Stimulated activated CD8-positive, alpha-beta memory T cell treated with anti-CD3 and anti-CD28 coated beads, Interleukin-7, amount 100 ng/mL, for 48 hours (primary cell): ENCODE results near the gene GPR34.
"Not testable (repeated sequence)": the region's sequence is repeated elsewhere in the genome, so short reads cannot be mapped to it uniquely, and the experiment has no call there.

Experiments used
- DNase-seq, 2 donors: peaks; one replicate each; pipeline ENCODE4 v3.0.0-alpha.2; 2020; ENCODE audit warnings: low read depth in 1 of 2; ENCODE audit errors: extremely low read depth in 1 of 2

GPR34 gene

DNA sequence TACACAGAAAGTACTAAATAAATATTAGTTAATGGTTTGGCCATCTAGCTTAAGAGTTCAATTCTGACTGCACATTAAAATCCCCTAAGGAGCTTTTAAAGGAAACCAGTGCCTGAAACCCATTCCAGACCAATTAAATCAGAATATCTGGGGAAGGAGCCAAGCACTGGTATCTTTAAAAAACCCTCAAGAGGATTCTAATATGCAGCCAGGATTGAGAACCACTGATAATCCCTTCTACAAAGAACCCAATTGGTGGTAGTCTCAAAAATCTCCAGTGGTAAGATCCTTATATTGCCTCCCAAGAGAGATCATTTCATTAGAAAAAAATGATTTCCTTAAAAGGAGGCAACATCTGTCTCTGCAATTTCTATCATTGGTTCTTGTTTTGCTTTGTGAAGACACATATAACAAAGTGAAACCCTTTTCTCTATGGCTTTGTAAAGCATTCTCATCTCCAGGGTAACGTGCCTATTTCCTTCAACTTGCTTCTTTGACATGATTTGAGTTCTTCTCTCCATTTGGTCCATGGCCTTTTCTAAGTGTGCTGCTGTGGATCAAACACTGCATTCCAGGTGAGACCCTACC is 3.5 kb downstream of the GPR34 start:
- no peak for DNase-seq

DNA sequence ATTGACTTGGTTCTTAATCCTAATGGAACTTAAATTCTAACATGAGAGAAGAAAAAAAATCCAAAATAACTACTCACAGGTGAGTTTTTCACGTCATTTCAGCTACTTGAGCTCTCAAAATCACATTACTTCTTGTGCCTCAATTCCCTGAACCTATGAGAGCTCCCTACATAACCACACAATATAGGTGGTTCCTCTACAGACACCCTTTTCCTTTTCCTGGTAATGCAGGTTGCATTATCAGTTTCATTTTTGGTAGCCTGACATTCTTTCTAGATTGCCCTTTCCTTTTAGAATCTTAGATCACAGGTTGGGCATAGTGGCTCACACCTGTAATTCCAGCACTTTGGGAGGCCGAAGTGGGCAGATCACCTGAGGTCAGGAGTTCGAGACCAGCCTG is 4.3 kb downstream of the GPR34 start:
- no peak for DNase-seq

DNA sequence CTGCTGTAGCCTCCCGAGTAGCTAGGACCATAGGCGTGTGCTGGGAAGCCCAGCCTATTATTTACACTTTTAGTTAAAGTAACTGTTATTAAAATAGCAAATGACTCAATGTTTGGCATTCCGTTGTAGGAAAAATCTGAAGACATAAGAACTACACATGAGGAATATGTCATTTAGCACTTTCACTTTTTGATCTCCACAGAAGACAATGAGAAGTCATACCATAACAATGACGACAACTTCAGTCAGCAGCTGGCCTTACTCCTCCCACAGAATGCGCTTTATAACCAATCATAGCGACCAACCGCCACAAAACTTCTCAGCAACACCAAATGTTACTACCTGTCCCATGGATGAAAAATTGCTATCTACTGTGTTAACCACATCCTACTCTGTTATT is 6.7 kb downstream of the GPR34 start:
- no peak for DNase-seq

DNA sequence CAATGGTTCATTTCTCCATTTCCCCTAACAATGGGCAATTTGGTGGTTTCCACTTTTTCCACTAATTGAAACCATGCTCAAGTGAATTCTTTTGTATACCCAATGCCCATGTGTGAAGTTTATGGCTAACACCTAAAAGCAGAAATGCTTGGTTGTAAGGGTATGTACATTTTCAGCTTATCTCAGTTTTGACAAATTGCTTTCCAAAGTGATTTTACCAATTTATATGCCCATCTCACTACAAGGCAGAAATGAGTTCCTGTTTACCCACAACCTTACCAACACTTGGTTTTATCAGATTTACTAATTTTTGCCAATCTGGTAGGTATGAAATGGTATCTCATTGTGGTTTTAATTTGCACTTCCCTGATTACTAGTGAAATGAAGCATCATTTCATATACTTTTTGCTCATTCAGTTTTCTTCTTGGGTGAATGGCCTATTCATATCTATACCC is 14.8 kb downstream of the GPR34 start:
- no peak for DNase-seq

DNA sequence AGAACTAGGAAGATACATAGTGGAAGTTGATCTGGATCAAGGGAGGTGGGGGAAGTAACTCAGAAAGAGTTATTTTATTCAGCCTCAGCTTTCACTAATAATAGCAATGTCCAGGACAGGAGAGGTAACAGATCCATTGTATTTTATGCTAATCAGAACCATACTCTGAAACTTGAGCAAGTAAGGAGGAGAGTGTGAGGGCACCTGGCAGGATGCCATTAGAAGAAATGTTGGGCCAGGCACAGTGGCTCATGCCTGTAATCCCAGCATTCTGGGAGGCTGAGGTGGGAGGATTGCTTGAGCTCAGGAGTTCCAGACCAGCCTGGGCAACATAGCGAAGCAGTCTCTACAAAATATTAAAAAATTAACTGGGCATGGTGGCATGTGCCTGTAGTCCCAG is 16.3 kb downstream of the GPR34 start:
- no peak for DNase-seq

DNA sequence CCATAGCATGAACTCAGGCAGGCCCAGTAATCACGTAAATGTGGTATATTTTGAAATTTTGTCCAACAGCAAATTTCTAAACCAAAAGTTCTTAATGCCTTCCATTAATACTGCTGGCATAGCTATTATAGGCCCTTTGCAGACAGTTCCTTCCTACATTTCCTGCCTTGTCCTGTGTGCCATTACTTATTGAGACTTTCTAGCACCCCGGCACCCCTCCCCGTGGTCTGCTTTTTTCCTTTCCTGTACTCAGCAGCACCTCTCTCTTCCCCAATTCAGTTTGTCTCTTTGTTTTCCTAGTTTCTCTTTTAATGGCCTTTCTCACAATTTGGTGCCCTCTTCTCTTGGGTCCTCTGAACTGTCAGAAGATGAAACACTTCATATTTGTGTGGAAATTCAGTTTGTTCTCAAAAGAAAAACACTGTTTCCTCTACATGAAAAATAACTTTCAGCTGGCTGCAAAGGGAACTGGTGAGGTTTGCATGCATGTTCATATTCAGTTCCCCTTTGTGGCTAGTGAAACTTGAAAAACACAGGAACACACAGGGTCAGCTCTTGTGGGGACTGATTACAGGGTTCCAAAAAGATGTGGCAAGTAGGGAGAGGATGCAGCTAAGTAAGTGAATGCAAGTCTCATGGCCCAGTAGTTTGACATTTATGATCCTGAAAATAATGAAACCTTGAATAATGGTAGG is 17.1 kb downstream of the GPR34 start:
- no peak for DNase-seq

DNA sequence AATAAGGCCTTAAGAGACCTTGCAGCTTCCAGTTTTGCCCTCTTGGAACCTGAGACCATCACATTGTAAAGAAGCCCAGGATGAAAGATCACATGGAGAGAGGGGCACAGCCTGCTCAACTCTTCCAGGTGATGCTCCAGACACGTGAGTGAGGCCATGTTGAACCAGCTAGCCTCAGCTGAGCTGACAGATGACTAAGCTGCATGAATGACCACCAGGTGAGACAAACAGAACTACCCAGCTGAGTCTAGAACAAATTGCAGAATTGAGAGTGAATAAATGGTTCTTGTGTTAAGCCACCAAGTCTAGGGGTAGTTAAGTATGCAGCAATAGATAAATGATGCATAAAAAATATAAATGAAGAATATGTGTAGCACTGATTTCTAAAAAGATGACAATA is 18.4 kb downstream of the GPR34 start:
- no peak for DNase-seq

DNA sequence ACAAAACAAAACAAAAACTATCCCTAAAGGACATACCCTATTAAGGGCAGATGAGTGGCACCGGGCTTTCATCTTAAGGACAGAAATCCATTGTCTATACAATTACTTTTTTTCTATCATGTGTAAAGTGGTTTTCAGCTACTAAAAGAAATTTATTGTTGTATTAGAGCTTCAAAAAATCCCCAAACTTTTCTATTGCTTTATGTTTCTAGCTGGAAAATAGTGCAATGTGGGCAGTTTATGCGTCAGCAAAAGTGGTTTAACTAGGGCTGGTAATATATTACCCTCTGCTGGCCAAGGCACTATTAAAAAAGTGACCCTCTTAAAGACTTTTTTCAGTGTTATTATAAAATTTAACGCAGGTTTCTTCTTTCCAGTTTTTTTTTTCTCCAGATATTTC is 19.7 kb downstream of the GPR34 start:
- DNase-seq: no peak

DNA sequence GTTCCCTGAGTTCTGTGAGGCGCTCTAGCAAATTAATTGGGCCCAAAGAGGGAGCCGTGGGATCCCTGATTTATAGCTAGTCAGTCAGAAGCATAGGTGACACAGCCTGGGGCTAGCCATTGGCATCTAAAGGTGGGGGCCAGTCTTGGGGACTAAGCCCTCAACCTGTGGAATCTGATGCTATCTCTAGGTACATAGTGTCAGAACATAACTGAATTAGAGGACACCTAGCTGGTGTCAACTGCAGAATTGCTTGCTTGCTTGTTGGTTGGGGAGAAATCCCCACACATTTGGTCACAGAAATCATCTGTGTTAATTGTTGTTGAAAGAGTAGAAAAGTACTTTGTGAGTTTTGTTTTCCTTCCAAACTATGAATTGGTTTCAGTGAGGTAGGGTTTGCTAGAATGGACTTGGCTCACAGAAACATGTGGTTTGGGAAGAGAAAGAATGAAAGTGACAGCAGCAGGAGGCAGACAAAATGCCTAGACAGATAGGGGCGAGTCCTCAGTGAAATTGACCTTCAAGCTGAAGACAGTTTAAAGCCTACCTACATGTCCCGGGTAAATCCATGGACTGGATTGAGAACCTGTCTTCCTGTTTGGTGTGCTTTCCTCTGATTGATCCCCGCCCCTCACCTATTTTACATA is 22.4 kb downstream of the GPR34 start:
- no peak for DNase-seq

DNA sequence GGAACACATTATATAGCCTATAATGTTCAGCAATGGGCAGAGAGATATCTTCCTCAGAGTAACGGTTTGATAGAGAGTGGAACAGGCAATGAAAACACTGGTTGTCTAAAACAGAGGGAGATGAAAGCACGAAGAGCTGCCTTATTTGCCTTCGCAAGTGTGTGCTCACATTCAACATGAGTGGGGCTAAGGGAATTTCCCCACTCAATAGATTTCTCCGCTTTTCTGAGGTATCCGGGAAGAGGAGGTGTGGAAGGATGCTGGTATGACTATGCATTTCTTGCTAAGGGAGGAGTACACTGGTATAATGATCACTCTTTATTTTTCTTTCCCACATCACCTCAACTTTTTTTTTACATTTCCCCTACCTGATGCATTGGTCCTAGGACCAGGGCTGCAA is 27.4 kb downstream of the GPR34 start:
- DNase-seq: no peak

DNA sequence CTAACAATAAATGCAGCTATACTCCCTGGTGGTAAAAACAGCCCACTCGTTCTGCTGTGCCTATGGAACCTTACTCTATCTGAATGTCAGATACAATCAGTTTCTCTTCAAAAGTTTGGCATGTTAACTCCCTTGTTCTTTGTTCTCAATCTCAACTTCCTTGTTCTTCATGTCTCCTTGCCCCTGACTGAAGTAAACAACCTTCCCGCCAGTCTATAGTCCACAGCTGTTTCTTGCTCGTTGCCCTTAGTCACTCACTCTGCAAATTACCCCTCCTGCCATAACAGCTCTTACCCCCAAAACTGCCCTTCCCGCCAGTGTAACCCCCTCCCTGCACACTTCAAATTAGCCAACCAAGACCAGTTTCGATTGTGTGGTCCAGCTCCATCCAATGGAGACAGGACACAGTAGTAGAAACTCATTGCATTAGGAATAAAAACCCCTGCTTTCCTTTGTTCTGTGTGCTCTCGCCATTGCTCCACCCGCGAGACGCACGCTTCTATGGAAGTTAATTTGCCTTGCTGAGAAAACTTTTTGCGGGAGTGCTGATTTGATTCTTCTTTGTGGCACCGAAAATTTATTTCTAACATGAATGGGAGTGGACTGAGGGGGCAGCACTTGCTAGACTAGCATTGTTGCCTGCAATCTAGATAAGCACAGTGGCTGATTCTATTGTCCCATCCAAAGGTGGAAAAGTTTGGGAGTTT is 28.1 kb downstream of the GPR34 start:
- DNase-seq: no peak

DNA sequence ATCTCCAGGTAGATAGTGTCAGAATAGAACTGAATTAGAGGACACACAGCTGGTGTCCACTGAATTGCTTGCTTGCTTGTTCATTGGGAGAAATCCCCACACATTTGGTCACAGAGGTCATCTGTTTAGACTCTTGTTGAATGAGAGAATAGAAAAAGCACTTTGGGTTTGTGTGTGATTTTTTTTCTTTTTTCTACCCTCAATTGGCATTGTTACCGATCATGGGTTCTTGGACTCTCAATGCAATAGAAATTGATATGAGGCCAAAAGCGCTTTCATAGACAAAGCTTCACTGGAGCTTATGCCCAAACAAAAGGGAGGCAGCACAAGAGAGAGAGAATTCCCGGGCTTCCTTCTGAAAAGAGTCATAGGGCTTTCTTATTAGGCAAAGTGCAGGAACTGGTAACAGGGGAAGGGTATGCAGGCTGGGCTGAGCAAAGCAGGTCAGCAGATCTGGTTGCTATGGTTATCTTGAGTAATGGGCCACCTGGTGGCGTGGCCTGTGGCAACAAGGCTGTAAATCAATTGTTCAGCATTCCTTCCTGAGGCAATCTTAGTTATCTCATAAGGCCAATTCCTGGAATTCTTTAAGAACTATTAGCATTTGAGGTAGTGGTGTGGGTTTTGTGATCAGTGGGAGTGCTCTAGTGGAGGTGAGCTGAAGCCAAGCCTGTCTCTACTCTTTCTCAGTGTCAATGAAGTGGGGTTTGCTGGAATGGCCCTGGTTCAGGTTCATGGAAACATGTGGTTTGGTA is 29.9 kb downstream of the GPR34 start:
- no peak for DNase-seq

DNA sequence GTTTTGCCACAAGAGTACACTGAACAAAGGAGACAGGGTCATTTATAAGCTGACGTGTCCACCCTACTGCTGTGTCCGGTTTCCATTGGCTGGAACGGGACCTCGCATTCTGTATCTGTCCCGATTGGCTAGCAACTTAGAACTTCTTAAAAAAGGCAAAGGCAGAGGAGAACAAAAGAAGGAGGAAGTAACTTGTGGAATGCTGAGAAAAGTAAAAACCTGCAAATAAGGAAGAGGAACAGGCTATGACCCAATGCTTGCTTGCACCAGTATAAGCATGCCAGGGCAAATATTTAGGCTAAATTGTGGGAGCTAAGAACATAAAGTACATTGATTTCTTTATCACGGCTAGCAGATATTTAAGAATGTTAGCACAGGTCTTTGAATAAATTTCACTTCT is 30.8 kb downstream of the GPR34 start:
- not testable (repeated sequence) for DNase-seq

DNA sequence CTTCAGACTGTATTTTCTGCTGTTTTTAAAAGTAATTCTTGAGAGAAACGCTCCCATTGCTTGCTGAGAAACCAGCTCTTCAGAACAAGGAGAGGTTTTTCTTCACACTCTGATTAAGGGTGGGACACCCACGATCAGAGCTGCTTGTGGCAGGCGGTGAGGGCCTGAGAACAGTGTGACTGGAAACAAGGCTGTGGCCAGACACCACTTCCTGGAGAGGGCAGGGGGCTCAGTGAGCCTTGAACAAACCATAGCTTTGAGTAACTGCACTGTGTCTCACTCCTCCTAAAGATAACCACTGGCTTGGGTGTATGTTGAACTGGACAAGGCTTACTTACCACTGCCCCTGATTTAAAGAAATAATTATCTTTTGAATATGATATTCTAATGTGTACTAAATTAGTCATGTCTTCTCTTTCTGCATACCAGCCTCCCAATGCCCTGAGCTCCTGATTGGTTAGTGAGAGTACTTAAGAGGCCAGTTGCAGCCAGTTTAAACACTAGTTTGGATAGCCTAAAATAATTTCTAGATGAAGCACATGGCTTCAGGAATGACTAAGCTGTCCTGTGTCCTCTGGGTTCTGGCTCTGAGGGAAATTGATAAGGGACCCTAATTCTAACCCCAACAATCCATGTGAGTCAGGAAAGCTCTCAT is 31.5 kb downstream of the GPR34 start:
- DNase-seq: peak; percentile 30 to 58

DNA sequence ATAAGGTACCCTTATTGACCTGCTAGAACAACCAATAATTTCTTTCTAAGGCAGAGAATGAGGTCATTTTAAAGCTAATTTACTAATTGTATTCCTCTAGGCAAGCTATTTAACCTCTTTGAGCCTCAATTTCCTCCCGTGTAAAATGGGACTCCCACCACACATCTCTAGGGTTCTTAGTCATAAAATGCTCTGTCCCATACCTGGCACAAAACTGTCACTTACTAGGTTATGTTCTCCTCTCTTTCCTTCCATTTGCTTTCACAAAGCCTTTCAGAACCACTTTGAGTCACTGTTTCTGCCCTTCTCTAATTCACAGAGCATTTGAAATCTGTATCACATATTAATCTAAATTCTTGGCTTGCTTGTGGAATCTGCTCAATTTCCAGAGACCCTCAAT is 32.8 kb downstream of the GPR34 start:
- DNase-seq: no peak

DNA sequence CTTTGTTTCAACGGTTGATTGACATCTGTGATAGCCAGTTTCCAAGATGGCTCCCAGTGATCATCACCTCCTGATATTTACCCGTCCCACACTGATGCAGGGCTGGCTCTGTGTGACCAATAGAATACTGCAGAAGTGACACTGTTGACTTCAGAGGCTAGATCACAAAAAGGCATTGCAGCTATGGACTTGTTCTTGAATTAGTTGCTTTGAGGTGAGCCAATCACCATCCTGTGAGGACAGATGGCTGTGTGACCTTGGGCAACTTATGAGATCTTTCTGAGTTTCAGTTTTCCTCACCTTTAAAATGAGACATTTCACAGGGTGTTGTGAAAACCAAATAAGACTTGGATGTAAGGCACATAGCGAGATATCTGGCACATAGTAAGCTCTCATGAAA is 33.4 kb downstream of the GPR34 start:
- no peak for DNase-seq

DNA sequence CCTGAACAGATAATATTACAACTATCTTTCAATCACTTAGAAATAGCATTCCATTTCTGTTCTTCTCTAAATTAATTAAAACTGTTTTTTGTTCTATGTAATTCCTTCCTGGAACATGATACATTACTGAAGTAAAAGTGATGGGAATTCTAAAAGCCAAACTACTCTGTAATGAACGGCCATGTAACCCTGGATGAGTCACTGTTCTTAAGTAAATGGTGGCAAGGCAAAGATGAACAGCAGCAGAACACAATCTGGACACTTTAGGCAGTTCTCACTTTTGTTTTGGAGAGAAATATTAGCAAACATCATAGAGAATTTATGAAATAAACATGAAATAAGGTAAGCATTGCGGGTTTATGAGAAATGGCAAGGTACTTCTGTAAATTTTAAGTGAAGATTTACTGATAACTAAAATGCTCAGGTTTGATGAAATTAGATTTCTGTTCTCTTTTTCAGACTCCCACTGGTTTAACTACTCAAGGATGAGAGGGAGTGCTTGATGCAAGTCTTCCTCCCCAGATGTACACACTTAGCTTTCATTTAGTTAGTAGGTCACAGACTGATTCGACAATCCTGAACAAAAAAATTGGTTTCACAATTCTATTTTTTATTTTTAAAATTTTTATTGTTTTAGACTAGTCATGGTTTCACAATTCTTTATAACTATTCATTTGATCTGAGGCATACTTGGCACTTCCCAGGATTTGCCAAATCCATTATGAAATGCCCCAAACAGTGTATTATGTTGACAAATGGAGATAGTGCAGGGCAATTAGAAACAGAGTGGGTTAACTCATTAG is 34.2 kb downstream of the GPR34 start:
- DNase-seq: no peak

DNA sequence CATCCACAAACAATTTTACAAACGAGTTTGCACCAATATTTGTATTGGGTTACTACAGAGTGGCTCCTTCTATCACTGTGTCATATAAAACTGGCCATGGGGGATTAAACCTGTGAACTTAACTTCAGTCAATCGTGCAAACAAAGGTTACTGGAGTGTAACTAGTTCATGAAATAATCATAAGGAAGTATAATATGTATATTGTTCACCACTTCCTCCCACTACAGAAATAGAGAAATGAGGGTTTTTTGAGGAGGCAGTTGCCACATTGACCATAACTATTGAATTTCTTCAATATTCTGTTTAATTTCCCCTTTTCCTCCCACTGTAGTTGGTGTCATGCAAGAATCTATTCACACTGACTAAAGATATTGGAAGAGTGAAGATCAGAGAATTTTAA is 35.1 kb downstream of the GPR34 start, which contains the start of gene GPR82:
GPR82 (plus strand) TSS at position 356 of the 400 bp plus-strand sequence. CDS start 2,846 bp downstream, outside the sequence.
- DNase-seq: no peak

DNA sequence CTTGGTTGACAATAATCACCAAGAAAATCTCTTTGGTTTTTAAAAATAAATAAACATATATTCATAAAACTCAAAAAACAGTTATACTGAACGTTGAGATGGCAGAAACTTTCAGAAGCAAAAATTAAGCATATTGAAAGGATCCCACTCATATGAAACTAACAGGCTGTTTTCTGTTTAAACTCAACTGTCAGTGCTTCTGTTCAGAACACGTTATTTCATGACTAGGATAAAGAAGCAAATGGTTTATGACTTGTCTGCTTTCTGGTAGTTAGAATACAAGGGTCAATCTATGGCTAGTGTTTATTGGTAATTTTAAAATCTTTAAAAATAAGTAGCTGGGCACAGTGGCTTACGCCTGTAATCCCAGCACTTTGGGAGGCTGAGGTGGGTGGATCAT is 39.4 kb downstream of the GPR34 start:
- no peak for DNase-seq

DNA sequence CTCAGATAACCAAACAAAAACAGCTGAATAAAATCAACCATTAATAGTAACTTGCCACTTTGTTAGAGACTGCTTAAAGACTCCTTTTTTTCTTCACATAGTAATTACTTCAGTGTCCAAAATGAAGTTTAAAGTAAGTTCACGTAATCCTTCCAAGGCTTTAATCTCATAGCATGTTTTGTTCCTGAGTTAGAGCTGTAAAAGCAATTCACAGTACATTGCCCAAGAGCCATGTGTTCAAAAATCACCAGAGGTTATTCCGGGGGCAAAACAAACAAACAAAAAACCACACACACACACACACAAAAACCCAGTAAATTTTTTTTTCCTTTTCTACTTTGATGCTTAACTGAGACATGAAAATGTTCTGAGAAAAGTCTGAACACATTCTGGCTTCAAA is 41.3 kb downstream of the GPR34 start:
- no peak for DNase-seq
